ENCODE results near the gene DOCK2. TPM values are rescaled to one million over a fixed set of nuclear protein-coding genes. Genes with fewer than 3 reads are reported as not detected.

The DOCK2 gene
- total and polyA plus RNA-seq, 9 of the 15 experiments (the other 6 are each of a cell fraction or from before 2014, with no cell fraction given) = 4.5 to 42.6 (median 20.5) TPM

GRCh38 chr5:169746147-169746694 is 109.1 kb downstream of the DOCK2 start (continued):
- peak; percentile 78 for TF ChIP-seq MEIS2 (IDR thresholded peaks at IDR 0.05; ENCODE audit: partially characterized antibody)
- TF ChIP-seq RUNX1 (IDR thresholded peaks at IDR 0.05; ENCODE audit: low read depth) = peak; percentile 75; the same call in 1 of the 2 replicates
- peak in 1 of 2 experiments; percentile 59; a peak in 1 of 4 replicates for TF ChIP-seq NONO (IDR thresholded peaks at IDR 0.05; ENCODE audit: low read depth in 2 of 2, low read length in 1 of 2)
- TF ChIP-seq SMARCB1 (IDR thresholded peaks at IDR 0.05; ENCODE audit: insufficient read length, low read depth) = no peak
- no peak for TF ChIP-seq ZNF408 (CRISPR knock-in tag; IDR thresholded peaks at IDR 0.05; ENCODE audit: low read depth)
- TF ChIP-seq RB1 (IDR thresholded peaks at IDR 0.05; ENCODE audit: low read depth) = no peak
- TF ChIP-seq ZNF239 (CRISPR knock-in tag; IDR thresholded peaks at IDR 0.05) = no peak
- TF ChIP-seq ZNF609 (CRISPR knock-in tag; IDR thresholded peaks at IDR 0.05; ENCODE audit: borderline replicate concordance) = no peak
- TF ChIP-seq, protein P1, sequence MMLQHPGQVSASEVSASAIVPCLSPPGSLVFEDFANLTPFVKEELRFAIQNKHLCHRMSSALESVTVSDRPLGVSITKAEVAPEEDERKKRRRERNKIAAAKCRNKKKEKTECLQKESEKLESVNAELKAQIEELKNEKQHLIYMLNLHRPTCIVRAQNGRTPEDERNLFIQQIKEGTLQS (IDR thresholded peaks at IDR 0.05) = no peak
- TF ChIP-seq, protein P1 (CRISPR knock-in tag; conservative IDR thresholded peaks at IDR 0.05) = no peak
- TF ChIP-seq NRF1 (conservative IDR thresholded peaks at IDR 0.05 in 1 of 2, IDR thresholded peaks at IDR 0.05 in 1 of 2) = peak in 1 of 2 experiments; percentile 14; a peak in 1 of 4 replicates
- peak; percentile 38 to 59; a peak in 2 of 4 replicates for TF ChIP-seq FOXA3 (CRISPR knock-in tag; conservative IDR thresholded peaks at IDR 0.05 in 1 of 2, IDR thresholded peaks at IDR 0.05 in 1 of 2)
- TF ChIP-seq ZNF707 (CRISPR knock-in tag; conservative IDR thresholded peaks at IDR 0.05) = no peak
- TF ChIP-seq SMAD2 (IDR thresholded peaks at IDR 0.05; ENCODE audit: low read depth, low read length) = no peak
- TF ChIP-seq FIP1L1 (IDR thresholded peaks at IDR 0.05; ENCODE audit: low read depth, low read length, poor library complexity, severe bottlenecking) = no peak
- no peak for TF ChIP-seq HDAC8 (tag; IDR thresholded peaks at IDR 0.05)
- no peak for TF ChIP-seq ASH1L (IDR thresholded peaks at IDR 0.05; ENCODE audit: borderline replicate concordance, low read depth, partially characterized antibody)
- TF ChIP-seq SPI1 (IDR thresholded peaks at IDR 0.05; ENCODE audit: borderline replicate concordance, low read depth, low read length) = no peak
- peak; percentile 81 for TF ChIP-seq NCOA1 (IDR thresholded peaks at IDR 0.05; ENCODE audit: low read depth)
- TF ChIP-seq ZSCAN32 (CRISPR knock-in tag; IDR thresholded peaks at IDR 0.05) = no peak
- TF ChIP-seq TFAP4 (CRISPR knock-in tag; IDR thresholded peaks at IDR 0.05; ENCODE audit: borderline replicate concordance) = 0 out of 2 replicates have a peak, but pooled peaks have one; percentile 13
- no peak for TF ChIP-seq SAFB2 (IDR thresholded peaks at IDR 0.05; ENCODE audit: borderline replicate concordance, low read depth, low read length, severe bottlenecking)
- no peak for TF ChIP-seq YBX1 (IDR thresholded peaks at IDR 0.05)

Data from K562 (cell line).